ENCODE data around the gene ZMAT1.

DNA sequence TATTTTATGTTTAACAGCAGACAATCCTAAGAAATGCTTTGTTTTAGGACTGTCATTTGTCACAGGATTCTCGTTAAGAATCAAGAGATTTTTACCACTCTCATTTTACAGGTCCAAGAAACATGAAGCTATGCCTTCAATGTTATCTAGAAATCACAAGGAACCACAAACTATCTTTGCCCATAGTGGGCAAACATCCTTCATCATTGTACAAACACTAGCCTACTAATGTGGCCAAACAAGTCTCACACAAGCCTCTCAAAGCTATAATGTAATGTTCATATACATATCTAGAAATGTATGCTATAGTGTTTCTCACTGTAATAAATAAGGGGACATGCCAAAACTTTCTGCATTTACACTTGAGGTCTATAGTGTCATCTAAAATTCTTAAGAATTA, 26.8 kb downstream of the ZMAT1 start:
- TF ChIP-seq, protein P1, sequence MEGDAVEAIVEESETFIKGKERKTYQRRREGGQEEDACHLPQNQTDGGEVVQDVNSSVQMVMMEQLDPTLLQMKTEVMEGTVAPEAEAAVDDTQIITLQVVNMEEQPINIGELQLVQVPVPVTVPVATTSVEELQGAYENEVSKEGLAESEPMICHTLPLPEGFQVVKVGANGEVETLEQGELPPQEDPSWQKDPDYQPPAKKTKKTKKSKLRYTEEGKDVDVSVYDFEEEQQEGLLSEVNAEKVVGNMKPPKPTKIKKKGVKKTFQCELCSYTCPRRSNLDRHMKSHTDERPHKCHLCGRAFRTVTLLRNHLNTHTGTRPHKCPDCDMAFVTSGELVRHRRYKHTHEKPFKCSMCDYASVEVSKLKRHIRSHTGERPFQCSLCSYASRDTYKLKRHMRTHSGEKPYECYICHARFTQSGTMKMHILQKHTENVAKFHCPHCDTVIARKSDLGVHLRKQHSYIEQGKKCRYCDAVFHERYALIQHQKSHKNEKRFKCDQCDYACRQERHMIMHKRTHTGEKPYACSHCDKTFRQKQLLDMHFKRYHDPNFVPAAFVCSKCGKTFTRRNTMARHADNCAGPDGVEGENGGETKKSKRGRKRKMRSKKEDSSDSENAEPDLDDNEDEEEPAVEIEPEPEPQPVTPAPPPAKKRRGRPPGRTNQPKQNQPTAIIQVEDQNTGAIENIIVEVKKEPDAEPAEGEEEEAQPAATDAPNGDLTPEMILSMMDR (conservative IDR thresholded peaks at IDR 0.05; ENCODE audit: low read length), result no peak
- no peak for TF ChIP-seq EZH2phosphoT487 (IDR thresholded peaks at IDR 0.05; ENCODE audit: borderline replicate concordance)
